Measurements from ENCODE around the gene ANKS6. TPM values are rescaled to one million over a fixed set of nuclear protein-coding genes. Genes with fewer than 3 reads are reported as not detected.

ANKS6 gene
- total and polyA plus RNA-seq, 2 experiments from 2014 or later: 36.9 to 59.0 TPM

DNA sequence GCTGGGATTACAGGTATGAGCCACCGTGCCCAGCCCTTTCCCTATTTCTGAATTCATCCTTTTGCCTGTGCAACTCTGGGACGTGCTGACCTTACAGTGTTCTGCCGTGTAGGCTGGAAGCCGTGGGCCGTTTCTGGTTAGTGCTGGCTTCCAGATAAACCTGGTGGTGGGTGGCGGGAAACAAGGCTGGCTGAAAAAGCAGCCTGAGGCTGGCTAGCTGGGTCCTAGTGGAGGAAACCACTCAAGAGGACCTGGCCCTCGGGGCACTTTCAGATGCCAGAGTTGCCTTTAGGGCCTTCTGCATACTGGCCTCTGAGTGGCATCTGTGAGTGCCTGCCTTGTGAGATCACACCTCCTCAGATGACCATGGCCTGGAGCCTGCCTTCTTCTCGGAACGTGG, 38.0 kb upstream of the ANKS6 start:
- no peaks in the 10 kb centered on the region for H3K9me3 Mint-ChIP-seq
- no peak for TF ChIP-seq EZH2phosphoT487 (IDR thresholded peaks at IDR 0.05; ENCODE audit: unreplicated experiment)
- TF ChIP-seq EZH2 (IDR thresholded peaks at IDR 0.05; ENCODE audit: low read depth, unreplicated experiment): no peak
- TF ChIP-seq CREB1 (CRISPR knock-in tag; IDR thresholded peaks at IDR 0.05; ENCODE audit: low read depth): no peak
- no peak for TF ChIP-seq POLR2AphosphoS5 (IDR thresholded peaks at IDR 0.05; ENCODE audit: low read depth)
- TF ChIP-seq, protein P1, sequence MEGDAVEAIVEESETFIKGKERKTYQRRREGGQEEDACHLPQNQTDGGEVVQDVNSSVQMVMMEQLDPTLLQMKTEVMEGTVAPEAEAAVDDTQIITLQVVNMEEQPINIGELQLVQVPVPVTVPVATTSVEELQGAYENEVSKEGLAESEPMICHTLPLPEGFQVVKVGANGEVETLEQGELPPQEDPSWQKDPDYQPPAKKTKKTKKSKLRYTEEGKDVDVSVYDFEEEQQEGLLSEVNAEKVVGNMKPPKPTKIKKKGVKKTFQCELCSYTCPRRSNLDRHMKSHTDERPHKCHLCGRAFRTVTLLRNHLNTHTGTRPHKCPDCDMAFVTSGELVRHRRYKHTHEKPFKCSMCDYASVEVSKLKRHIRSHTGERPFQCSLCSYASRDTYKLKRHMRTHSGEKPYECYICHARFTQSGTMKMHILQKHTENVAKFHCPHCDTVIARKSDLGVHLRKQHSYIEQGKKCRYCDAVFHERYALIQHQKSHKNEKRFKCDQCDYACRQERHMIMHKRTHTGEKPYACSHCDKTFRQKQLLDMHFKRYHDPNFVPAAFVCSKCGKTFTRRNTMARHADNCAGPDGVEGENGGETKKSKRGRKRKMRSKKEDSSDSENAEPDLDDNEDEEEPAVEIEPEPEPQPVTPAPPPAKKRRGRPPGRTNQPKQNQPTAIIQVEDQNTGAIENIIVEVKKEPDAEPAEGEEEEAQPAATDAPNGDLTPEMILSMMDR (conservative IDR thresholded peaks at IDR 0.05; ENCODE audit: low read depth in 2 of 2): no peak
- TF ChIP-seq, protein P2, sequence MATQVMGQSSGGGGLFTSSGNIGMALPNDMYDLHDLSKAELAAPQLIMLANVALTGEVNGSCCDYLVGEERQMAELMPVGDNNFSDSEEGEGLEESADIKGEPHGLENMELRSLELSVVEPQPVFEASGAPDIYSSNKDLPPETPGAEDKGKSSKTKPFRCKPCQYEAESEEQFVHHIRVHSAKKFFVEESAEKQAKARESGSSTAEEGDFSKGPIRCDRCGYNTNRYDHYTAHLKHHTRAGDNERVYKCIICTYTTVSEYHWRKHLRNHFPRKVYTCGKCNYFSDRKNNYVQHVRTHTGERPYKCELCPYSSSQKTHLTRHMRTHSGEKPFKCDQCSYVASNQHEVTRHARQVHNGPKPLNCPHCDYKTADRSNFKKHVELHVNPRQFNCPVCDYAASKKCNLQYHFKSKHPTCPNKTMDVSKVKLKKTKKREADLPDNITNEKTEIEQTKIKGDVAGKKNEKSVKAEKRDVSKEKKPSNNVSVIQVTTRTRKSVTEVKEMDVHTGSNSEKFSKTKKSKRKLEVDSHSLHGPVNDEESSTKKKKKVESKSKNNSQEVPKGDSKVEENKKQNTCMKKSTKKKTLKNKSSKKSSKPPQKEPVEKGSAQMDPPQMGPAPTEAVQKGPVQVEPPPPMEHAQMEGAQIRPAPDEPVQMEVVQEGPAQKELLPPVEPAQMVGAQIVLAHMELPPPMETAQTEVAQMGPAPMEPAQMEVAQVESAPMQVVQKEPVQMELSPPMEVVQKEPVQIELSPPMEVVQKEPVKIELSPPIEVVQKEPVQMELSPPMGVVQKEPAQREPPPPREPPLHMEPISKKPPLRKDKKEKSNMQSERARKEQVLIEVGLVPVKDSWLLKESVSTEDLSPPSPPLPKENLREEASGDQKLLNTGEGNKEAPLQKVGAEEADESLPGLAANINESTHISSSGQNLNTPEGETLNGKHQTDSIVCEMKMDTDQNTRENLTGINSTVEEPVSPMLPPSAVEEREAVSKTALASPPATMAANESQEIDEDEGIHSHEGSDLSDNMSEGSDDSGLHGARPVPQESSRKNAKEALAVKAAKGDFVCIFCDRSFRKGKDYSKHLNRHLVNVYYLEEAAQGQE (IDR thresholded peaks at IDR 0.05; ENCODE audit: unreplicated experiment): no peak
- TF ChIP-seq JUNB (IDR thresholded peaks at IDR 0.05; ENCODE audit: unreplicated experiment): no peak

DNA sequence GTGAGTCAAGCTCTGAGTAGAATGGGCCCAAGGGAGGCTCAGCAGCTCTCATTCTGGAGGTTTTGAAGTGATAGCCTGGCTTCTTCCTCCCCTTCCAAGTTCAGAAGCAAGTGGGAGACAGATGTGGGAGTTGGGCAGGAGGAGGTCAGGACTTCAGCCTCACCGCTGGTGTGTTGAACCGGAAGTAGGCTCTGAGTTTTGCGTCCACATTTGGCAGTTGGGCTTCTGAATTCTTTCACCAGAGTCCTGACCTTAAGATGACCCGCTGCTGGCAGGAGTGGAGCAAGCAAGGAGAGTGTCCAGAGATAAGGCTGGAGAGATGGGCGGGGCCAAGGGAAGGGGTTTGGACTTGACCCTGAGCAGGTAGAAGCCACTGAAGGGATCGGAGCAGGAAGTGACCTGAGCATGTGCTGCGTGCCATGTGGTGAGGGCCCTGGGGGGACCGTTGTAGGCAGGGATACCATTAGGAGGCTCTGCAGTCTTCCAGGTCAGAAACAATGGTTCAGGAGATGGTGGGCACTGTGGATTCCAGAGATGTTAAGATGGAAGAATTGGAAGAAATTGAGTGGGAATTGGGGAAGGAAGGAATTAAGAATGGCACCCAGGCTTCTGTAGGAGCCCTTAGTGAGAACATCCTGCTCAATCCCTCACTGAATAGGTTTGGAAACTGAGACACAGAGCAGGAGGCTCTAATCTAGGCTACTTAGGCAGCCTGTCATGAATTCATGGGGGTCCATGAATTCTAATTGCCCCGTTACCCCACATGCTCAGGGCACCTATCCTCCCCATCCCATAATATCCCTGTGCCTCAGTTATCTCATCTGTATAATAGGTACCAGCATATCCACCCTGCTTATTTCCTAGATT, 37.0 kb upstream of the ANKS6 start:
- Mint-ChIP-seq H3K27me3 (ENCODE audit: insufficient read depth, low read depth, poor library complexity) (peaks cover 12% of the 10 kb centered on the region), H3K27ac (no peak overlapping the region), H3K36me3 (ENCODE audit: low read depth) (peaks cover 2% of the 10 kb centered on the region; the same call in 2 of the 3 replicates), H3K4me1 (peaks cover 6% of the 10 kb centered on the region), H3K4me3 (no peak overlapping the region), H3K9me3 (no peaks in the 10 kb centered on the region)
- H2AFZ ChIP-seq: no peak overlapping the region
- TF ChIP-seq CREB1 (CRISPR knock-in tag; IDR thresholded peaks at IDR 0.05; ENCODE audit: low read depth) (no peak), STAT1 (IDR thresholded peaks at IDR 0.05; ENCODE audit: unreplicated experiment) (no peak), POLR2AphosphoS5 (IDR thresholded peaks at IDR 0.05; ENCODE audit: low read depth) (no peak)
- no peaks in the 10 kb centered on the region for H3K27me3 ChIP-seq (ENCODE audit: insufficient read depth)
- H4K20me1 ChIP-seq (replicated peaks; ENCODE audit: insufficient read depth): no peaks in the 10 kb centered on the region
- no peaks in the 10 kb centered on the region for H3K4me1 ChIP-seq (ENCODE audit: insufficient read depth)
- no peaks in the 10 kb centered on the region for H3K79me2 ChIP-seq (replicated peaks; ENCODE audit: insufficient read depth)
- no peak for DNase-seq (ENCODE audit: low spot score)
- no peak overlapping the region for H3K4me3 ChIP-seq
- H3K4me2 ChIP-seq: no peak overlapping the region
- no peaks in the 10 kb centered on the region for H3K9me2 ChIP-seq (ENCODE audit: insufficient read depth)
- H3K27ac ChIP-seq (ENCODE audit: low read depth): no peak overlapping the region
- H3F3A ChIP-seq (replicated peaks; ENCODE audit: low read depth): no peaks in the 10 kb centered on the region
- no peaks in the 10 kb centered on the region for H3K36me3 ChIP-seq (ENCODE audit: insufficient read depth)
- ATAC-seq: no peak

More for the DNA sequence above, 38.0 kb upstream of the ANKS6 start:
- H4K20me1 ChIP-seq (replicated peaks; ENCODE audit: insufficient read depth): no peaks in the 10 kb centered on the region
- peaks cover 4% of the 10 kb centered on the region; the same call in 2 of the 3 replicates for H3K36me3 Mint-ChIP-seq (ENCODE audit: low read depth)
- no peak overlapping the region for H3K4me3 Mint-ChIP-seq
- no peak overlapping the region for H3K4me3 ChIP-seq
- H2AFZ ChIP-seq: no peak overlapping the region
- no peaks in the 10 kb centered on the region for H3K4me1 ChIP-seq (ENCODE audit: insufficient read depth)
- H3K9me2 ChIP-seq (ENCODE audit: insufficient read depth): no peaks in the 10 kb centered on the region
- H3K27me3 Mint-ChIP-seq (ENCODE audit: insufficient read depth, low read depth, poor library complexity): peaks cover 12% of the 10 kb centered on the region
- peaks cover 9% of the 10 kb centered on the region for H3K4me1 Mint-ChIP-seq
- ATAC-seq (no peak), DNase-seq (ENCODE audit: low spot score) (no peak)
- no peaks in the 10 kb centered on the region for H3K27me3 ChIP-seq (ENCODE audit: insufficient read depth)
- H3F3A ChIP-seq (replicated peaks; ENCODE audit: low read depth): no peaks in the 10 kb centered on the region
- H3K27ac Mint-ChIP-seq: no peak overlapping the region
- no peak overlapping the region for H3K4me2 ChIP-seq
- H3K27ac ChIP-seq (ENCODE audit: low read depth): no peak overlapping the region
- H3K79me2 ChIP-seq (replicated peaks; ENCODE audit: insufficient read depth): no peaks in the 10 kb centered on the region
- H3K36me3 ChIP-seq (ENCODE audit: insufficient read depth): no peaks in the 10 kb centered on the region
